HuH-7 (cell line): ENCODE results near the gene BRSK1.
A peak's percentile ranks its signal among the peaks of the same experiment; 100 is the strongest.

Experiments used
- DNase-seq: peaks from one replicate; pipeline ENCODE4 v3.0.0; 2011; ENCODE audit warnings: low spot score

The BRSK1 gene

GRCh38 chr19:55273978-55274707 lies 9.7 kb upstream of the BRSK1 start:
- DNase-seq = no peak

GRCh38 chr19:55275851-55276719 lies 7.7 kb upstream of the BRSK1 start:
- no peak for DNase-seq

- no peak for DNase-seq
Observed at GRCh38 chr19:55276720-55277430, 6.9 kb upstream of the BRSK1 start.

GRCh38 chr19:55277494-55277893 lies 6.3 kb upstream of the BRSK1 start:
- DNase-seq = no peak

GRCh38 chr19:55278391-55279135 lies 5.2 kb upstream of the BRSK1 start:
- no peak for DNase-seq

- no peak for DNase-seq
Observed at GRCh38 chr19:55279340-55279739, 4.5 kb upstream of the BRSK1 start.

- DNase-seq = peak; percentile 94
Observed at GRCh38 chr19:55279770-55280643, 3.8 kb upstream of the BRSK1 start, which contains the start of gene HSPBP1. Gene HSPBP1, minus strand, starts transcription at chr19:55280110. Its CDS starts 502 bp downstream, at chr19:55279608.

GRCh38 chr19:55284405-55285058 lies 735 bp downstream of the BRSK1 start:
- no peak for DNase-seq

GRCh38 chr19:55285229-55285890 lies 1.6 kb downstream of the BRSK1 start:
- DNase-seq = no peak

GRCh38 chr19:55287361-55288079 lies 3.7 kb downstream of the BRSK1 start:
- DNase-seq = no peak

- DNase-seq = no peak
Observed at GRCh38 chr19:55289117-55289796, 5.5 kb downstream of the BRSK1 start.

- DNase-seq = no peak
Observed at GRCh38 chr19:55297267-55297666, 13.5 kb downstream of the BRSK1 start.

- no peak for DNase-seq
Observed at GRCh38 chr19:55299991-55300390, 16.2 kb downstream of the BRSK1 start.

GRCh38 chr19:55300886-55301458 lies 17.2 kb downstream of the BRSK1 start:
- no peak for DNase-seq

GRCh38 chr19:55301459-55302317 lies 17.9 kb downstream of the BRSK1 start:
- peak; percentile 99 for DNase-seq

GRCh38 chr19:55302318-55302703 lies 18.5 kb downstream of the BRSK1 start:
- no peak for DNase-seq

- no peak for DNase-seq
Observed at GRCh38 chr19:55303477-55303876, 19.7 kb downstream of the BRSK1 start.
